HG03378 (cell line): Measurements from ENCODE around the gene EEF1G.
"Not testable (repeated sequence)": the region's sequence is repeated elsewhere in the genome, so short reads cannot be mapped to it uniquely, and the experiment has no call there.

Experiments used
- ATAC-seq: cut with Tn5 transposase; IDR thresholded peaks from one replicate; pipeline ENCODE4 v1.9.1; 2021; ENCODE audit warnings: mild to moderate bottlenecking, moderate library complexity; ENCODE audit not compliant: unreplicated experiment

The EEF1G gene, protein sequence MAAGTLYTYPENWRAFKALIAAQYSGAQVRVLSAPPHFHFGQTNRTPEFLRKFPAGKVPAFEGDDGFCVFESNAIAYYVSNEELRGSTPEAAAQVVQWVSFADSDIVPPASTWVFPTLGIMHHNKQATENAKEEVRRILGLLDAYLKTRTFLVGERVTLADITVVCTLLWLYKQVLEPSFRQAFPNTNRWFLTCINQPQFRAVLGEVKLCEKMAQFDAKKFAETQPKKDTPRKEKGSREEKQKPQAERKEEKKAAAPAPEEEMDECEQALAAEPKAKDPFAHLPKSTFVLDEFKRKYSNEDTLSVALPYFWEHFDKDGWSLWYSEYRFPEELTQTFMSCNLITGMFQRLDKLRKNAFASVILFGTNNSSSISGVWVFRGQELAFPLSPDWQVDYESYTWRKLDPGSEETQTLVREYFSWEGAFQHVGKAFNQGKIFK

DNA sequence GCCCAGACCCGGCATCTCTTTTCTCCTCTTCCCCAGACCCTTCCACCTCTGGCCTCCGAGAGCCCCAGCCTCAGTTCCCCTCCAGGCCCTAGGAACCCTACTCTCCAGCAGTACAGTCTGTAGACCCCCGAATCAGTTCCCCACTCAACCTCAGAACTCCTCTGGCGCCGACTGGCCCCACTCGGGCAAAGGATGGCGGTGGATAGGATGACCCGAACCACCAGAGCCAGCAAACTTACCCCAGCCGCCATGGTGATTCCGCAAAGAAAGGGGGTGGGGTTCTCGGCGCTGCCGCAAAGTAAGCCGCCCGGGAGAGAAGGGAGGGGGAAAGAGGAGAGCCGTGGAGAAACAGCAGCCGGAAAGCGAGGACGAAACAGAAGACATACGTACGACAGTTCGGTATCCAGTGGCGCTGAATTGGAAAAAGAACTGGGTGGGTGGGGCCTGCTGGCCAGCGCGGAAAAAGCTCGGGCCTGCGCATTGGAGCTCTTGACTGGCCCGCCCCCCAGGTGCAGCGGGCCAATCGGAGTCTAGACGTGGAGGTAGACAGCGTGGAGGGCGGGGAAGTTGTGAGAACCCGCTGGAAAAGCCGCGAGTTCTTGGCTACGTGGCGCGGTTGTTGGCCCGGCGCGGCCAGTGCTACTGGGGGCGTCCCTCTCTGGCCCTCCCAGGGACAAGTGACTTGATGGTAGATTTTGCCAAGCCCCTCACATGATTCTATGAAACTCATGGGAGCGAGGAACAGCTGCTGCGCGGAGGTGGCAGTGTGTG is at the start of gene EEF1G:
Gene EEF1G, minus strand, starts transcription at position 300 of the 771 bp plus-strand sequence. Its CDS starts 49 bp downstream, at position 251.
- peak; percentile 77 for ATAC-seq

DNA sequence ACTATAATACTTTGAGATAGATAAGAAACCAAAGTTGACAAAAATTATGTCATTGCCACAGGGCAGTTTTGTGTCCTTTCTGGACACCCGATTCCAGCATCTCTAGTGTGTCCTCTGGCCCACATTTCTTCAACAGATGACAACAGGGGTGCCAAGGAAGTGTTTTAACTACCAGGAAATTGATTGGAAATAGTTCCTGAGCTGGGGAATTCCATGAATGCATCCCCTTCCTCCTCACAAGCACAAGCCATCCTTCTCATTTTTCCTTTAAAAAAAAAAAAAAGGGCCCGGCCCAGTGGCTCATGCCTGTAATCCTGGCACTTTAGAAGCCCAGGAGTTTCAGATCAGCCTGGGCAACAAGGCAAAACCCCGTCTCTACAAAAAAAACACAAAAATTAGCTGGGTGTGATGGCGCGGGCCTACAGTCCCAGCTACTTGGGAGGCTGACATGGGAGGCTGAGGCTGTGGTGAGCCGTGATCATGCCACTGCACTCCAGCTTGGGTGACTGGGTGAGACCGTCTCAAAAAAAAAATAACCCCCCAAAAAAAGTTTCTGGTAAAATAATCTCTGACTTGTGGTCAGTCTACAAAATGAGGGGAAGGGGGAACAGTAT is 48.9 kb upstream of the EEF1G start:
- ATAC-seq: no peak

DNA sequence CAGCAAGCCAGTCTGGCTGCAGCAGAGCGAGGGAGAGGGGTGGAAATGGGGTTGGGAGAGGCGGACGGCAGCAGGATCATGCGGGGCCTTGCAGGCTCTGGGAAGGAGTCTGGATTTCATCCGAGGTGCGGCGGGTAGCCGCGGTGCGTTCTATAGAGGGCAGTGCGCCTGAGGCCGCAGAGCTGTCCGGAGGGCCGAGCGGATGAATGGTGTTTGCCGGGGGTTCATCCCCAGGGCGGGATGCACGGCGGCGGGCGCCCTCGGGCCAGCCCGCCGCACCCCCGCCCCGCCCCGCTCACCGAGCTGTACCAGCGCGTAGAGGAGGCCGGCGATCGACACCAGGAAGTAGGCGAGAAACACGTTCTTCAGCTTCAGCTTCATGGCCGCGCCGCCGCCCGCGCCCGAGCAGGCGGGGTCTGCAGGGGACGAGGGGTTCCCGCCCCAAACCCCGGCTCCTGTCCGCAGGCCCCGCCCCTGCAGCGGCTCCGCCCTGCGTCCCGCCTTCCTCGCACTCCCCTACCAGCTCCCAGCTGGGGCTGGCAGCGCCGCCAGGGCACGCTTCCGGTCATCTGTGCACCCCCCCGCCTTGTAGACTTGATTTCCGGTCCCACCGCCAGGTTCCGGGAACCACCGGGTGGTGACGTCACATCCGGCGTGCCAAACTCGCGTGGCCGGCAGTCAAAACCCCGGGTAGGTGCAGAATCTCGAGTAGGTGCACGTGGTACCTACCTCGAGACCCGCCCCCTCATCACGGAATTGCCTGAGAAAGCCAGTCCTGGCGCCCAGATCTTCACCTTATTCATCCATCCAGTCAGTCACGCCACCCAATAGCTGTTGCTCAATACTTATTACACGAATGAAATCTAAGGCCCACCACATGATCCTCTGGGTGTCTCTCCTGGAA is 48.1 kb upstream of the EEF1G start, which contains the start of gene B3GAT3:
Gene B3GAT3, minus strand, starts transcription at position 420 of the 904 bp plus-strand sequence. Its CDS starts 39 bp downstream, at position 381.
- peak; percentile 87 for ATAC-seq

DNA sequence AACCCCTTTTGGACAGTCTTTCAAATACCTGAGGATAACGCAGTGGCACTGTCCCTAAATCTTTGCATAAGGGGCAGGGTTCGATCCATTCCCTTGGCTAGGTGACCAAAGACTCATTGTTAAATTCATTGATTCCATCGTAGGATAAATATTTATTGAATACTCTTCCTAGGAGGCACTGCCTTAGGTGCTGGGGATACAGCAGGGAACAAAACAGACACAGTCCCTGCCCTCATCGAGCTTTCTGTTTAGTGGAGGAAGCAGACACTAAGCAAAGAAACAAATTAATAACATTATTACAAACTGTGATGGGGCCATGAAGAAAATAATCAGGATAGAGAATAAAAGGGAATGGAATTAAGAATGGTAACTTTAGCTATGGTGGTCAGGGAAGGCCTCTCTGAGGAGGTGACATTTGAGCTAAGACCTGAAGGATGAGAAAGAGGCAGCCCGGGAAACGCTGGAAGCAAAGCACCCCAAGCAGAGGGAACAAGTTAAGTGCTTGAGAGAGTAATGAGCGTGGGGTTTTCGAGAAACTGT is 47.4 kb upstream of the EEF1G start:
- ATAC-seq: no peak

DNA sequence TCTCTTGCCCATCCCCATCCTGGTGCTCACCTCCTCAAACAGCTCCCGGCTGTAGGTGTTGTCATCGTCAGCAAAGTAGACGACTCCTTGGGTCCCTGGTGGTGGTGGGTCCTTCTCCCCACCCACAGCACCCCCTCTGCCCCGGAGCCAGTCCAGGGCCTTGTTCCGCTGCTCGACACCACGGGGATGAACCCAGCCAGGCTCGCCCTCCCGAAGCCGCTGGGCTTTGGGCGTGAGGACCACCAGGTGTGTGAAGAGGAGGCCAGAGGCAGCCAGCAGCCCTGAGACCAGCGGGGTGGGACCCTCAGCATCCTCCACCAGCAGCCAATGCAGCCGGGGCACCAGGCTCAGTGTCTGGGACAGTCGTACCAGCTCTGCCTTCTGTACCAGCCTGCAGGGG is 43.3 kb upstream of the EEF1G start:
- ATAC-seq: not testable (repeated sequence)

DNA sequence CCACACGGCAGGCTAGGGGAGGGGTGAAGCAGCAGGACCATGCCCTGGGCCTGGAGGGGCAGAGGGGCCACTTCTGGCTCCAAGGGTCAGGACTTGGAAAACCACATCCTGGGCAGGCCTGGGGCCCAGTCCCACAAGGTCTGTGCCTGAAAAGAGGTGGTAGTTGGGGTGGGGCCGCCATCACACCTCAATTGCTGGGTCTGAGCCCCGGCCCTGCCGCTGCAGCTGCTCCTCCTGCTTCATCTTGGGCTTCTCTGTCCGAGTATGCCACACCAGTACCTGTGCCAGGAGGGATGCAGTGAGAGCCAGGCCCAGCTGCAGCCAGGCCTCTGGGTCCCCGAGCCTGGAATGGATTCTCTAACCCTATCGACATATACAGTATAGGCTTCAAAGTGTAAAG is 41.8 kb upstream of the EEF1G start:
- ATAC-seq: no peak

DNA sequence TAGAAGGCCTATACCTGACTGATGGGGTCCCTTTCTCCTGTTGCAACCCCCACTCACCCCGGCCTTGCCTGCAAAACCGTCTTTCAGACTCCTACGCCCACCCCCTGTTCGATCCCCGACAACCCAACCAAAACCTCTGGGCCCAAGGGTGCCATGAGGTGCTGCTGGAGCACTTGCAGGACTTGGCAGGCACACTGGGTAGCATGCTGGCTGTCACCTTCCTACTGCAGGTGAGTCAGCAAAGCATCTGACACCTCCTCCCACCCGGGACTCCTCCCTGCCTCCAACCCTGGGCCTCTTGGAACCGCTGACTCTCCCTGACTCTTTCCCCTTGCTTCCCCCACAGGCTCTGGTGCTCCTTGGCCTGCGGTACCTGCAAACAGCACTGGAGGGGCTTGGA is 40.6 kb upstream of the EEF1G start:
- ATAC-seq: no peak

DNA sequence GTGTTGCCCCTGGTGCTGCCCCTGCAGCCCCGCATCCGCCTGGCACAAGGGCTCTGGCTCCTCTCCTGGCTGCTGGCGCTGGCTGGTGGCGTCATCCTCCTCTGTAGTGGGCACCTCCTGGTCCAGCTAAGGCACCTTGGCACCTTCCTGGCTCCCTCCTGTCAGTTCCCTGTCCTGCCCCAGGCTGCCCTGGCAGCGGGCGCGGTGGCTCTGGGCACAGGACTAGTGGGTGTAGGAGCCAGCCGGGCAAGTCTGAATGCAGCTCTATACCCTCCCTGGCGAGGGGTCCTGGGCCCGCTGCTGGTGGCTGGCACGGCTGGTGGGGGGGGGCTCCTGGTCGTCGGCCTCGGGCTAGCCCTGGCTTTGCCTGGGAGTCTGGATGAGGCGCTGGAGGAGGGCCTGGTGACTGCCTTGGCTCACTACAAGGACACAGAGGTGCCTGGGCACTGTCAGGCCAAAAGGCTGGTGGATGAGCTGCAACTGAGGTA is 39.6 kb upstream of the EEF1G start:
- ATAC-seq: no peak

DNA sequence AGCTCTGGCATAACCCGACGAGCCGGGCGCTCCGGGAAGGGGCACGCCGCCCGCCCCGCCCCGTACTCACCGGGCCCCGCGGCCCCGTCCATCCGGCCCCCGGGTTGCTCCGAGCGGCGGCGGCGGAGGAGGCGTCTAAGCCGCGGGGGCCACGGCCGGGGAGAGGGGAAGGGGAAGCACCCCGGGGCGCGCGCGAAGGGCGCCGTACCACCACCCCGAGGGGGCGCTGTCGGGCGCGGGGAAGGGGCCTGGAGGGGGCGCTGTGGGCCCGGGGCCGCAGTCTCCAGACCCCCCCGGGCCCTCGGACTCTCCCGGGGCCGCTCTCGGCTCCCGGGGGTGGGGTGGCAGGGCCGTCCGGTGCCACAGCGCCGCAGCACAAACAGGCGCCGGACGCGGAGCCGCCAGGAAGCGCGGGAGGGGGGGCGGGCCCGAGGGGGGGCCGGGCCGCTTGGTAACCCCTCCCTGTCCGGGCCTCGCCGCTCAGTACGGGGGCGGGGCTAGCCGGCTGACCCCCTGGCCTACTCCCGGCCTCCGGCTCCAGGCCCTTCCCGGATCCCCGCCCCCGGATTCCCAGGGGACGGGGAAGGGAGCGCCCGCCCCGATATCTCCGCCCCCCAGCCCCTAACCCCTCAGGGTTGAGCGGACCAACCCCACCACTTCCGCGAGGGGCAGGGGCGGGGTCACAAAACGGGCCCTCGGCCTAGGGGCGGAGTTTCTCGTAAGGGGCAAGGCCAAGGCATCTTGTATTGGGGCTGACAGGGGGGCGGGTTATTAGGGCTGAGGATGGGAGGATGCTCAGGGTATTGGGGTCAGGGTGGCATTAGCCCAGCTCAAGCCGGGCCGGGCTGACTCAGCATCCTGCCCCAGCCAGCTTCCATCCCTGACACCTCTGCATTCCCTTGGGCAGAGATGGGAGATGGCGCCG is 38.9 kb upstream of the EEF1G start, which contains the start of the genes EML3 and ROM1:
Gene EML3, minus strand, starts transcription at position 410 of the 925 bp plus-strand sequence. Its CDS starts 318 bp downstream, at position 92.
Gene ROM1, plus strand, starts transcription at position 892 of the 925 bp plus-strand sequence. Its CDS starts 25 bp downstream, at position 917.
- ATAC-seq: peak; percentile 53

DNA sequence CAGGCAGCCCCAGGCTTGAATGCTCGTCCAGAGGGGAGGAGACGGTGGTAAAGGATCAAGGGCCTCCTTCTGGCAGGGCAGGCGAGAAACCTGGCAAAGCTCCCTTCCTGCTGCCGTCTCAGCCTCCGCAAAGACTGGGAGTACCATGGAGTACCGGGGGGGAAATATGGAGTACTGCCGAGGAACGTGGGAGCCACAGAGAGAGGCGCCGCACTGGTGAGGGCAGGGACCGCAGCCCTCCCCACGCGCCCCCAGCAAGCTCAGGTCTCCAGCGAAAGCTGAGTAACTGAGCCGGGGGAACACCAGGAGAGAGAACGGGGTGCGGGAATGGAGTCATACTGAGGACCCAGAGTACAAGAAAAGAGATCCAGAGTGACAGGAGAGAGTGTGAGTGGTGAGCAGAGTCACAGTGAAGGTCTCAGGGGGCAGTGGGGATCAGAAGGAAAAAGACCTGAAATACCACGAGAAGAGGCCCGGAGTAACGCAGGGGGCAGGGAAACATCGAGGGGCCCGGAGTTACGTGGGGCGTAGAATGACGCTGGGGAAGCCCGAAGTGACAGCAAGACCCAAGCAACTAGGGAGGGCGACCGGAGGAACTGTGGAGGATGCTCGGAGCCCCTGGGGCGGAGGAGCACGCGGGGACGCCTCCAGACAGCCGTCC is 38.1 kb upstream of the EEF1G start:
- ATAC-seq: peak; percentile 15

DNA sequence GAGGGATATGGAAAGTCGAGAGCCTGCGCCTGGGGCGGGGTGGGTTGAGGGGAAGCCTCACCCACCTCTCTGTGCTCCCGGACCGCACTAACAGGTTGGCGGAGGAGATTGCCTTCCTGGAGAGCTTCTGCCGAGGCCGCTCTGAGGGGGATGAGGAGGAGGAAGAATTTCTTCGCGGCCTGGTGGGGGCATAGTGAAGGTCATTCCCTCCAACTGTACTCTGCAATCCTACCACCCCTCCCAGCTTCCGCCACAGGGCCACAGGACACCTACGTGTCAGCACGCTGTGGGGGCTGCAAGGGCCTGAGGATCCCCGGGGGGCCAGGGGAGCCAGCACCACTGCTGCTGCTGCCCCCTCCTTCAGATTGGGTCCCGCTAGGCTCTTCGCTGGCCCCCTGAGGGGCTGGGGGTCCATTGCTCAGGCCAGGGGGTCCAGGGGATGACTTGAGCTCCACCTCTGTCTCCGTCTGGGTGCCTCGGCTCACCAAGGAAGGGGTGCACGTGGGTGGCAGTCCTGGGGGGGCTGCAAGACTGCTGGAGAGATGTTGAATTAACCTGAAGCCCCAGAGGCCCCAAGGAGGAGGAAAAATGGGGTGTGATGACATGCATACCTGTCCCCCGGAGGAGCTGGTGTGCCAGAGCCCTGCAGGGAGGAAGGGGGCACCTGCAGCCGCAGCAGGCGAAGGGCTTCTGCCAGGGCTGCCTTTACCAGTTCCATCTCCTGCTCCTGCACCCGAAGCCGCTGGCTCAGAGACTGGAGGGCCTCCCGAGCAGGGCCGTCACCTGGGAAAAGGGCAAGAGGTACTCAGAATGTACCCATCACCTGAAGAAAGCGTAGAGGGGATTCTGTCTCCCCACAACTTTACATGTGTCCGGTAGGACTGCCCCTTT is 37.4 kb upstream of the EEF1G start:
- no peak for ATAC-seq

DNA sequence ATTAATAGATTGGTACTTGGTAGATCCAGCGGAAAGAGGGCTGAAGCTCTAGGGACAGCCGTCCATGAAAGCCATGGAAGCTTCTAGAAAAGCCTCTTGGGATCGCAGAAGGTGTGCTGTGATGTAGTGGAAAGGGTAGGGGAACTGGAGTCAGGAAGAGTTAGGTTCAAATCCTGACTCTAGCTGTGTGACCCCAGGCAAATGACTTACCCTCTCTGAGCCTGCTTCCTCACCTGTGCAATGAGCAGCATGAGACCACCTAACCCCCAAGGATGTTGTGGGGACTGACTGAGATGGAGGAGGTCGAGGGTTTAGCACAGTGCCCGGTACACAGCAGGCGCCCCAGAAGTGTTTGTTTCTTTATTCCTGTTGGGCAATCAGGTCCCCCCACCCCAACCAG is 36.7 kb upstream of the EEF1G start:
- ATAC-seq: no peak

DNA sequence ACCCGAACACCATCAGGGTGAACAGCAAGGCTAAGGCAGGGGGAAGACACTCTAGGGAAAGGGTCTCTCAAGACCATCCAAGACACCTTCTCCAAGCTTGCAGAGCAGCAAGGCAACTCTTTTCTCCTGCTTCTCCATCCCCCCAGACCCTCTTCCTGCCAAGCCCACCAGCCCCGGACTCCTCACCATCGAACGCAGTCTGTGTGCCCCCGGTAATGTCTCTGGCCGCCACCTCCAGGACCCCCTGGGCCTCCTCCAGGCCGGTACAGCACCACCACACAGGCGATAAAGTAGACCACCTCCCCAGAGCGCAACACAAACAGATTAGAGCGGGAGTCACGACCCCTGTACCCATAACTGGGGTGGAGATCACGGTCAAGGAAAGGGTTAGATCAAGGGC is 35.1 kb upstream of the EEF1G start:
- ATAC-seq: no peak

DNA sequence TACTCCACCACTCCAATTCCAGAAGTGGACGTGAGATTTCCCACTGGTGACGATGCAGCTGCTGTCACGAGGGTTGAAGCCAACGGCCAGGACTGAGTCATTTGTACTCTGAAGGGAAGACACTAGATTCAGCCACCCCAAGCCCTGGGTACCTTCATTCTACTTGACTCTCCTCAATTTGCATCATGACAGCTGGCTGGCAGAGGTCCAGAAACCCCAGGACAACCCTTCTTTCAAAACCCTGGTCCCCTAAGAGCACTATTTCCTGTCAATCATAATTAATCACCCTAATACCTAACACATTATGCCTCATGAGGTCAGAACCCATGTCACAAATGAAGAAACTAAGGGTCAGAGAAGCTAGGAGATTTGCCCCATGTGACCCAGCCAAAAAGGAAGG is 34.0 kb upstream of the EEF1G start:
- no peak for ATAC-seq

DNA sequence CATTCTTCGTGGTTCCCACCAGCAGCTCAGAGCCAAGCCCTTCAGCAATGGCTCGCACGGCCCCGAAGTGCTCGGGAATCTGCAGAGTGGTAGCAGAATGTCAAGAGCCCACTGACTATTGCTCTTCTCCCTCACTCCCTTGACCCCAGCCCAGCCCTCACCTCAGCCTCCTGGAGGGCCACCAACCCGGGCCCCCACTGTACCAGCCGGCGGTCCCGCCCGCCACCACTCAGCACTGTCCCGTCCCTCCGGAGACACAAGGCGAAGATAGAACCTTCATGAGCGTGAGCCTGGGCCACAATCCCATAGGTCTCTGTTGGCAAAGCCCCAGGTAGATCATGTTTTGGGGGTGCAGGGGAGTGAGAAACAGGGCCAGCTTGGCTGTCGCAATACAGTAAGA is 32.2 kb upstream of the EEF1G start:
- no peak for ATAC-seq

DNA sequence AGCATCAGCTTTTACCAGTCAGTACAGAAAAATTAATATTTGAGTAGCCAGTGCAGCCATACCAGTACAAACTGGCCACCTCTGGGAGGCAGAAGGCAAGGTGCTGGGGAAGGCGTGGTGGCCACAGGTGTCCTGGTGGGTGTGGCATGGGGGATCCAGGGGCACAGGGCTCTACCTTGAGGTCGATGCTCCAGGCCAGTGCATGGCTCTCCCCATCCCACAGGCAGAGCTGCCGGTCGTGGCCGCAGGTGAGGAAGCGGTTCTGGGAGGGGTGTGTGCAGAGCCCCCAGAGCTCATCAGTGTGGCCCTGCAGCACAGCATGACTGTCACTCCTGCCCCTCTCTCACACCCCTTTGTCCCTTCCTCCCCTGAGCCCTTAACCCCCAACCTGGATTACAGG is 31.8 kb upstream of the EEF1G start:
- ATAC-seq: no peak

DNA sequence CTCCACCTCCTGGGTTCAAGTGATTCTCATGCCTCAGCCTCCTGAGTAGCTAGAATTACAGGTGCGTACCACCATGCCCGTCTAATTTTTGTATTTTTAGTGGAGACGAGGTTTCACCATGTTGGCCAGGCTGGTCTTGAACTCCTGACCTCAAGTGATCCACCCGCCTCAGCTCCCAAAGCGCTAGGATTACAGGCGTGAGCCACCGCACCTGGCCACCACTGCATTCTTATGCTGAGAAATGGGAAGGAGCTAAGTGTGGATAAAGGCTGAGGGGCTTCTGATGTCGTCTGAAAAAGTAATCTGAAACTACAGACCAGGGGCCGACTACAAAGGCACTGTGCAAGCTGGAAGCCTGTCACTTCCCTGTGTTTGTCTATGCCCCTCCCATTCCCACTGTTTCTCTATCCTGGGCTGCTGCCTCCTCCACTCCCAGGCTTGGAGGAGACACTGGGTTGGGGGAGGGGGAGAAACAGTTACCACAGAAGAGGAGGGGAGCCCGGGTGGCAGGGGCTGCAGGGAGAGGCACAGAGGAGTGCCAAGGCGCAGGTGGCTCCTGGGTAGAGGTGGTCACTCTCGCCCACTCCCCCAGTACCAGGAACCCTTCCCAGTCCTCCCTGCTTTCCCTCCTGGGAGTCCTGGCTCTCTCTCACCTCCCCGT is 30.9 kb upstream of the EEF1G start:
- no peak for ATAC-seq
